Measurements from ENCODE around the gene MAGOH. TPM values are rescaled to one million over a fixed set of nuclear protein-coding genes. Genes with fewer than 3 reads are reported as not detected.

The MAGOH gene
- total and polyA plus RNA-seq, 9 of the 15 experiments (the other 6 are each of a cell fraction or from before 2014, with no cell fraction given) = 102 to 342 (median 135) TPM

GRCh38 chr1:53270873-53271272 lies 32.6 kb upstream of the MAGOH start:
- no peak overlapping the region for H3K9ac ChIP-seq (ENCODE audit: insufficient read depth in 1 of 2, low read depth in 2 of 2, low read length in 2 of 2)
- ATAC-seq (no peak), FAIRE-seq (no peak), DNase-seq (ENCODE audit: extremely low read depth in 1 of 4, low spot score in 3 of 4) (no peak)
- H3K4me1 ChIP-seq (replicated peaks in 1 of 2; ENCODE audit: control insufficient read depth in 2 of 2, insufficient read depth in 2 of 2, low read length in 2 of 2) = peaks cover 6% of the 10 kb centered on the region in 2 experiments; a peak in 2 of 5 replicates
- CTCF ChIA-PET (ENCODE audit: low intra/inter-chr PET ratio) = no interaction called here
- POLR2A ChIA-PET = interaction anchor here (0.8 kb wide), 1 partner anchor 195 kb away, joined by 3 read pairs; no protein-coding TSS in a partner anchor
- no peaks in the 10 kb centered on the region for H3K9me3 ChIP-seq (replicated peaks; ENCODE audit: control insufficient read depth, insufficient read depth, low read depth, low read length)
- no TSS peak for BruUV-seq (replicated peaks)
- H3K4me3 ChIP-seq = no peak overlapping the region
- in situ Hi-C loops (cut with MboI) (no loop called here), intact Hi-C loops (cut with micrococcal nuclease) (no loop called here)
- H3K27ac ChIP-seq (ENCODE audit: extremely low read depth, low read depth, low read length) = no peak overlapping the region
- H3K9me1 ChIP-seq (ENCODE audit: control insufficient read depth, insufficient read depth, low read length) = peaks cover 3% of the 10 kb centered on the region
- no peak overlapping the region for H2AFZ ChIP-seq (ENCODE audit: low read depth, low read length)
- H3K36me3 ChIP-seq (ENCODE audit: control insufficient read depth, insufficient read depth, low read length) = peaks cover 93% of the 10 kb centered on the region; the same call in 2 of the 3 replicates
- 89% methylated on average over 8 of the region's 8 CpGs for WGBS (ENCODE audit: insufficient coverage, low coverage, missing lambda C conversion rate)
- no peaks in the 10 kb centered on the region for H3K79me2 ChIP-seq (ENCODE audit: control insufficient read depth, insufficient read depth, low read length)
- no peaks in the 10 kb centered on the region for H3K27me3 ChIP-seq (ENCODE audit: control insufficient read depth in 2 of 2, insufficient read depth in 2 of 2, low read length in 2 of 2)
- no peak for TF ChIP-seq ZNF3 (CRISPR knock-in tag; IDR thresholded peaks at IDR 0.05)
- TF ChIP-seq MAX (CRISPR knock-in tag; IDR thresholded peaks at IDR 0.05) = no peak
- no peak for TF ChIP-seq AFF1 (IDR thresholded peaks at IDR 0.05; ENCODE audit: low read depth in 1 of 2, partially characterized antibody in 2 of 2)
- no peak for TF ChIP-seq ZBTB33 (CRISPR knock-in tag; IDR thresholded peaks at IDR 0.05)
- TF ChIP-seq E2F6 (IDR thresholded peaks at IDR 0.05; ENCODE audit: borderline replicate concordance in 1 of 2, extremely low read depth in 1 of 2, insufficient read depth in 1 of 2, insufficient read length in 1 of 2, low read depth in 1 of 2, low read length in 1 of 2, poor library complexity in 1 of 2, severe bottlenecking in 1 of 2) = no peak
- TF ChIP-seq NR1H2 (CRISPR knock-in tag; IDR thresholded peaks at IDR 0.05) = no peak
- TF ChIP-seq ATF2 (CRISPR knock-in tag; IDR thresholded peaks at IDR 0.05) = no peak
- no peak for TF ChIP-seq HNRNPUL1 (IDR thresholded peaks at IDR 0.05; ENCODE audit: low read length)
- TF ChIP-seq MAZ (CRISPR knock-in tag; conservative IDR thresholded peaks at IDR 0.05 in 1 of 2, IDR thresholded peaks at IDR 0.05 in 1 of 2) = no peak
- TF ChIP-seq ZNF586 (CRISPR knock-in tag; conservative IDR thresholded peaks at IDR 0.05) = no peak
- no peak for TF ChIP-seq E2F3 (CRISPR knock-in tag; IDR thresholded peaks at IDR 0.05)
- no peak overlapping the region for H3K4me2 ChIP-seq (ENCODE audit: insufficient read depth, low read length)
- peaks cover 6% of the 10 kb centered on the region; the same call in 1 of the 2 replicates for H4K20me1 ChIP-seq (replicated peaks; ENCODE audit: control insufficient read depth, insufficient read depth, low read length)

Data from K562 (cell line).